Measurements from ENCODE around the gene ADM2. TPM values are rescaled to one million over a fixed set of nuclear protein-coding genes. Genes with fewer than 3 reads are reported as not detected.

Gene ADM2
- total RNA-seq, 4 donors from 2014 or later: under 0.01 TPM; not detected in 3

DNA sequence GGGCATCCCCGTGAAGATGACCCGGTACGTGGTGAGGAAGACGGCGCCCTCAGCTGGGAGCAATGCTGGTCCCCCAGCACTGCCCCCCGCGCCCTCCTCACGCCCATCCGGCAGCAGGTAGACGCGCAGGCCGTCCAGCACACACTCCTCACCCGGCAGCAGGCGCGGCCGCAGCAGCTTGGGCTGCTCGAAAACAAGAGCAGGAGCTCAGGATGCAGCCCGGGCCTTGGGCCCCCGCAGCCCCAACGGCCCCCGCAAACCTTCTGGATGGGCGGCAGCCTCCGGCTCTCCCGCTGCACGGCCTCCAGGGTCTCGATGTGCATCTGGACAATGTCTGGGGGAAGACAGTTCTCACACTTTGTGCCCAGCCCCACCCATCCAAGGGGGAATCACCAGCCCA is 19.8 kb upstream of the ADM2 start:
- intact Hi-C loops (cut with DNase I): no loop called here
- H3K27ac ChIP-seq (replicated peaks in 1 of 4): no peak overlapping the region
- TF ChIP-seq, protein P1, sequence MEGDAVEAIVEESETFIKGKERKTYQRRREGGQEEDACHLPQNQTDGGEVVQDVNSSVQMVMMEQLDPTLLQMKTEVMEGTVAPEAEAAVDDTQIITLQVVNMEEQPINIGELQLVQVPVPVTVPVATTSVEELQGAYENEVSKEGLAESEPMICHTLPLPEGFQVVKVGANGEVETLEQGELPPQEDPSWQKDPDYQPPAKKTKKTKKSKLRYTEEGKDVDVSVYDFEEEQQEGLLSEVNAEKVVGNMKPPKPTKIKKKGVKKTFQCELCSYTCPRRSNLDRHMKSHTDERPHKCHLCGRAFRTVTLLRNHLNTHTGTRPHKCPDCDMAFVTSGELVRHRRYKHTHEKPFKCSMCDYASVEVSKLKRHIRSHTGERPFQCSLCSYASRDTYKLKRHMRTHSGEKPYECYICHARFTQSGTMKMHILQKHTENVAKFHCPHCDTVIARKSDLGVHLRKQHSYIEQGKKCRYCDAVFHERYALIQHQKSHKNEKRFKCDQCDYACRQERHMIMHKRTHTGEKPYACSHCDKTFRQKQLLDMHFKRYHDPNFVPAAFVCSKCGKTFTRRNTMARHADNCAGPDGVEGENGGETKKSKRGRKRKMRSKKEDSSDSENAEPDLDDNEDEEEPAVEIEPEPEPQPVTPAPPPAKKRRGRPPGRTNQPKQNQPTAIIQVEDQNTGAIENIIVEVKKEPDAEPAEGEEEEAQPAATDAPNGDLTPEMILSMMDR (IDR thresholded peaks at IDR 0.05): no peak
- TF ChIP-seq POLR2A (IDR thresholded peaks at IDR 0.05; ENCODE audit: low read depth) (no peak), POLR2AphosphoS5 (IDR thresholded peaks at IDR 0.05) (no peak), EP300 (IDR thresholded peaks at IDR 0.05) (no peak)
- H3K9me3 ChIP-seq: no peaks in the 10 kb centered on the region
- no peaks in the 10 kb centered on the region for H3K4me1 ChIP-seq
- H3K27me3 ChIP-seq: no peaks in the 10 kb centered on the region
- 91% methylated on average over 12 of the region's 26 CpGs for WGBS
- no peak overlapping the region for H3K4me3 ChIP-seq
- peaks cover 97 to 100% (median 99%) of the 10 kb centered on the region in 4 donors for H3K36me3 ChIP-seq
- DNase-seq (ENCODE audit: extremely low spot score): no peak

- 92% methylated on average over 20 of the region's 30 CpGs for WGBS
- H3K4me3 ChIP-seq: no peak overlapping the region
Observed at GRCh38 chr22:50461979-50462540, 19.3 kb upstream of the ADM2 start.

GRCh38 chr22:50463188-50463900 is 18.0 kb upstream of the ADM2 start:
- Histone ChIP-seq H3K36me3 (peaks cover 92 to 100% (median 100%) of the 10 kb centered on the region in 4 donors), H3K27ac (replicated peaks in 1 of 4) (no peak overlapping the region), H3K4me3 (no peak overlapping the region), H3K27me3 (no peaks in the 10 kb centered on the region), H3K9me3 (no peaks in the 10 kb centered on the region), H3K4me1 (peaks cover 0 to 3% (median under 1%) of the 10 kb centered on the region in 4 donors)
- TF ChIP-seq POLR2A (IDR thresholded peaks at IDR 0.05; ENCODE audit: low read depth) (no peak), EP300 (IDR thresholded peaks at IDR 0.05) (no peak), POLR2AphosphoS5 (IDR thresholded peaks at IDR 0.05) (no peak)
- TF ChIP-seq, protein P1 (IDR thresholded peaks at IDR 0.05): no peak
- WGBS: 92% methylated on average over 10 of the region's 28 CpGs
- DNase-seq (ENCODE audit: extremely low spot score): no peak
- intact Hi-C loops (cut with DNase I): no loop called here

More at GRCh38 chr22:50461979-50462540, 19.3 kb upstream of the ADM2 start:
- Histone ChIP-seq H3K27ac (replicated peaks in 1 of 4) (no peak overlapping the region), H3K4me1 (no peaks in the 10 kb centered on the region), H3K36me3 (peaks cover 97 to 100% (median 100%) of the 10 kb centered on the region in 4 donors), H3K27me3 (no peaks in the 10 kb centered on the region), H3K9me3 (no peaks in the 10 kb centered on the region)
- TF ChIP-seq, protein P1 (IDR thresholded peaks at IDR 0.05): no peak
- TF ChIP-seq EP300 (IDR thresholded peaks at IDR 0.05) (no peak), POLR2A (IDR thresholded peaks at IDR 0.05; ENCODE audit: low read depth) (no peak)
- intact Hi-C loops (cut with DNase I): no loop called here
- DNase-seq (ENCODE audit: extremely low spot score): no peak

- H3K4me1 ChIP-seq: peaks cover 9 to 14% (median 10%) of the 10 kb centered on the region in 4 donors
- no peaks in the 10 kb centered on the region for H3K9me3 ChIP-seq
- no peak overlapping the region for H3K27ac ChIP-seq (replicated peaks in 1 of 4)
- no peaks in the 10 kb centered on the region for H3K27me3 ChIP-seq
- WGBS: 87% methylated on average over 12 of the region's 24 CpGs
- peaks cover 81 to 90% (median 89%) of the 10 kb centered on the region in 4 donors for H3K36me3 ChIP-seq
- intact Hi-C loops (cut with DNase I): no loop called here
- no peak for DNase-seq (ENCODE audit: extremely low spot score)
- TF ChIP-seq POLR2AphosphoS5 (IDR thresholded peaks at IDR 0.05): no peak
- TF ChIP-seq, protein P1 (IDR thresholded peaks at IDR 0.05): no peak
- TF ChIP-seq EP300 (IDR thresholded peaks at IDR 0.05): no peak
- TF ChIP-seq POLR2A (IDR thresholded peaks at IDR 0.05; ENCODE audit: low read depth): no peak
- H3K4me3 ChIP-seq: no peak overlapping the region
Observed at GRCh38 chr22:50464451-50464850, 16.9 kb upstream of the ADM2 start.

Measured in esophagus muscularis mucosa (tissue), 4 donors.